Omental fat pad (tissue), 4 donors: Measurements from ENCODE around the gene MTOR. TPM values are rescaled to one million over a fixed set of nuclear protein-coding genes. Genes with fewer than 3 reads are reported as not detected.
"Not testable (repeated sequence)": the region's sequence is repeated elsewhere in the genome, so short reads cannot be mapped to it uniquely, and the experiment has no call there.

ENCODE experiments used
- ATAC-seq: fragments of 150-250 bp; one replicate; pipeline ENCODE4 v1.9.1; 2016; ENCODE audit warnings: mild to moderate bottlenecking, moderate library complexity; ENCODE audit not compliant: low FRiP score
- DNase-seq: peaks from one replicate; pipeline ENCODE4 v3.0.0-alpha.2; 2019; ENCODE audit warnings: low spot score
- total RNA-seq, 4 donors: library from RNA; depleted of rRNA; stranded (reverse); fragments of >200 nt; gene quantifications; one replicate each; pipeline ENCODE4 v1.1.0, GENCODE V29; 2016
- TF ChIP-seq, protein P1 (sequence below), 3 donors: fragments of 450-650 bp; IDR thresholded peaks; one replicate each; pipeline ENCODE4 v1.5.1; 2016 to 2017; ENCODE audit warnings: antibody characterized with exemption in 3 of 3, mild to moderate bottlenecking in 3 of 3, moderate library complexity in 2 of 3

MTOR gene
- total RNA-seq, 4 donors from 2014 or later, result 38.0 to 48.2 (median 43.6) TPM

DNA sequence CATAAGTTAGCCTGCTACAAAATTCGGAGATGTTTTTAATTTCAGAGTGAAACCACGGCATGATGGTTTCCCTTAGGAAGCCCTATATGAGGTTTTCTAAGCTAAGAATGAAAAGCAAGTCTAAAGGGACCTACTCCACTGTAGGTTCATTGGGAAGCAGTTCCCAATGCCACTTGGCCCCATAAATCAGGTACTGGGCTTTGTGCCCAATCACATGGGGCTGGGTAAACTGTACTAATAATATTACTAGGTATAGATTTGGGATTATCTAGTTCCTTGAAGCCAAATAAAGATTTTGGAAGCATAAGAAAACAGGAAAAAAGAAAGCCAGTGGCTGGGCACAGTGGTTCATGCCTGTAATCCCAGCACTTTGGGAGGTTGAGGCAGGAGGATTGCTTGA lies 92.2 kb downstream of the MTOR start:
- DNase-seq (no peak), ATAC-seq (no peak)
- TF ChIP-seq, protein P1, sequence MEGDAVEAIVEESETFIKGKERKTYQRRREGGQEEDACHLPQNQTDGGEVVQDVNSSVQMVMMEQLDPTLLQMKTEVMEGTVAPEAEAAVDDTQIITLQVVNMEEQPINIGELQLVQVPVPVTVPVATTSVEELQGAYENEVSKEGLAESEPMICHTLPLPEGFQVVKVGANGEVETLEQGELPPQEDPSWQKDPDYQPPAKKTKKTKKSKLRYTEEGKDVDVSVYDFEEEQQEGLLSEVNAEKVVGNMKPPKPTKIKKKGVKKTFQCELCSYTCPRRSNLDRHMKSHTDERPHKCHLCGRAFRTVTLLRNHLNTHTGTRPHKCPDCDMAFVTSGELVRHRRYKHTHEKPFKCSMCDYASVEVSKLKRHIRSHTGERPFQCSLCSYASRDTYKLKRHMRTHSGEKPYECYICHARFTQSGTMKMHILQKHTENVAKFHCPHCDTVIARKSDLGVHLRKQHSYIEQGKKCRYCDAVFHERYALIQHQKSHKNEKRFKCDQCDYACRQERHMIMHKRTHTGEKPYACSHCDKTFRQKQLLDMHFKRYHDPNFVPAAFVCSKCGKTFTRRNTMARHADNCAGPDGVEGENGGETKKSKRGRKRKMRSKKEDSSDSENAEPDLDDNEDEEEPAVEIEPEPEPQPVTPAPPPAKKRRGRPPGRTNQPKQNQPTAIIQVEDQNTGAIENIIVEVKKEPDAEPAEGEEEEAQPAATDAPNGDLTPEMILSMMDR (IDR thresholded peaks at IDR 0.05), result no peak

DNA sequence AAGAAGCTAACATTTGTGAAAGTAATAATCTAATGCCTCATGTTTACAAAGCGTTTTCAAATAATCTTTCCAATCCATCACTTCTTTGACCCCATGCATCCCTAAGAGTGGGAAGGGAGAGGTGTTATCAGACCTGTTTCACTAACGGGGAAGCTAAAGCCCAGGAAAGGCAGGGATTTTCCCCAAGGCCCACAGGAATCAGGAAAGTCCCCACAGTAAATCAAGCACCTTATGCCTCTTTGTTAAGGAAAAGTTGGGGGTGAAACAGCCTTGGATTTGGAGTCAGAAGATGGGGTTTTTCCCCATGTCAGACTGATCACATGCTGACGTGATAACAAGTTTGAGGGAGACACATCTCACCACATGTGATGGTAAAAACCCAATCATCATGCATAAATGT lies 93.1 kb downstream of the MTOR start:
- DNase-seq (no peak), ATAC-seq (no peak)
- TF ChIP-seq, protein P1 (IDR thresholded peaks at IDR 0.05), result no peak

- DNase-seq, result no peak
- ATAC-seq, result no peak
- TF ChIP-seq, protein P1 (IDR thresholded peaks at IDR 0.05), result no peak
These were observed 93.6 kb downstream of the MTOR start for GRCh38 chr1:11168731-11169130.

GRCh38 chr1:11166744-11167143 lies 95.6 kb downstream of the MTOR start:
- DNase-seq, result not testable (repeated sequence)

GRCh38 chr1:11162752-11163151 lies 99.6 kb downstream of the MTOR start:
- not testable (repeated sequence) for DNase-seq, ATAC-seq

More at GRCh38 chr1:11166744-11167143, 95.6 kb downstream of the MTOR start:
- not testable (repeated sequence) for ATAC-seq

- ATAC-seq, result peak; percentile 97
These were observed 103.5 kb downstream of the MTOR start for GRCh38 chr1:11158720-11159321.

GRCh38 chr1:11158291-11158690 lies 104.1 kb downstream of the MTOR start:
- TF ChIP-seq, protein P1 (IDR thresholded peaks at IDR 0.05), result no peak
- no peak for ATAC-seq
- no peak for DNase-seq

More at GRCh38 chr1:11158720-11159321, 103.5 kb downstream of the MTOR start:
- no peak for DNase-seq
- TF ChIP-seq, protein P1 (IDR thresholded peaks at IDR 0.05), result no peak

DNA sequence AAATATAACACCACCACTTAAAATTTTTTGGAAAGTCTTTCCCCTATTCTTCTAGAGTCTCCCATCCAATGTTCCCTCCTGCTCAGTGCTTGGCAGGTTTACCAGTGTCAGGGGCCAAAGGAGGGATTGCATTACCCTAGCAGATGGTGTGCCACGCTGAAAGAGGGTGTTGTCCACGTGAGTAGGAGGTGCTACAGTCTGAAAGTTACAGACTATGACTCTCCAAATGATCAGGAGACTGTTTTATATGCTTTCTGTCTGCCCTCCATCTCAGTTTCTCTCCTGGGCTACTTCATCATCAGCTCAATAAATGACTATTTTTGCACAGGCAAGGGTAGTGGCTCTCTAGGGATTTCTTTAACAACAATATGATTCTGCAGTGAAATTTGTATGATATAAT lies 104.5 kb downstream of the MTOR start:
- TF ChIP-seq, protein P1 (IDR thresholded peaks at IDR 0.05), result no peak
- ATAC-seq, result peak; percentile 64
- no peak for DNase-seq
